Osteocyte (in vitro differentiated cells): ENCODE results near the gene LPAR1. TPM values are rescaled to one million over a fixed set of nuclear protein-coding genes. Genes with fewer than 3 reads are reported as not detected.

Source experiments
- DNase-seq: peaks from one replicate; pipeline ENCODE4 v3.0.0; 2021; ENCODE audit warnings: mixed read lengths; ENCODE audit not compliant: unreplicated experiment; ENCODE audit errors: extremely low spot score
- H3K27ac Mint-ChIP-seq: one replicate; pipeline ENCODE4 v1.8.0; 2021; ENCODE audit warnings: mild to moderate bottlenecking, mixed read lengths; ENCODE audit not compliant: unreplicated experiment
- H3K27me3 Mint-ChIP-seq: one replicate; pipeline ENCODE4 v1.8.0; 2021; ENCODE audit warnings: mixed read lengths; ENCODE audit not compliant: unreplicated experiment
- H3K36me3 Mint-ChIP-seq: one replicate; pipeline ENCODE4 v1.8.0; 2021; ENCODE audit warnings: mixed read lengths; ENCODE audit not compliant: unreplicated experiment
- H3K4me1 Mint-ChIP-seq: one replicate; pipeline ENCODE4 v1.8.0; 2021; ENCODE audit warnings: mixed read lengths; ENCODE audit not compliant: unreplicated experiment
- H3K4me3 Mint-ChIP-seq: one replicate; pipeline ENCODE4 v1.8.0; 2021; ENCODE audit warnings: mild to moderate bottlenecking, moderate library complexity, mixed read lengths; ENCODE audit not compliant: unreplicated experiment
- H3K9me3 Mint-ChIP-seq: one replicate; pipeline ENCODE4 v1.8.0; 2021; ENCODE audit warnings: mixed read lengths; ENCODE audit not compliant: unreplicated experiment
- CTCF ChIP-seq: fragments of 200-600 bp; sonication (generic); IDR thresholded peaks from 2 replicates; pipeline ENCODE4 v1.5.0; 2021; ENCODE audit warnings: antibody characterized with exemption, mild to moderate bottlenecking, moderate library complexity
- total RNA-seq: library from RNA; stranded (reverse); gene quantifications from 2 replicates; pipeline ENCODE4 v1.2.1, GENCODE V29; 2021

LPAR1 gene
- total RNA-seq, 1 donor from 2014 or later: 120 TPM

GRCh38 chr9:111016016-111016415 is 22.3 kb downstream of the LPAR1 start:
- H3K36me3 Mint-ChIP-seq: peaks cover 8% of the 10 kb centered on the region
- H3K4me3 Mint-ChIP-seq: no peak overlapping the region
- H3K27ac Mint-ChIP-seq: no peak overlapping the region
- H3K4me1 Mint-ChIP-seq: peaks cover 36% of the 10 kb centered on the region
- no peaks in the 10 kb centered on the region for H3K9me3 Mint-ChIP-seq
- H3K27me3 Mint-ChIP-seq: no peaks in the 10 kb centered on the region
- no peak for TF ChIP-seq CTCF
- DNase-seq: no peak

- no peak for TF ChIP-seq CTCF
These were observed 24.6 kb downstream of the LPAR1 start for GRCh38 chr9:111013707-111014106.

GRCh38 chr9:111013250-111013649 is 25.0 kb downstream of the LPAR1 start:
- H3K4me1 Mint-ChIP-seq: peaks cover 27% of the 10 kb centered on the region
- no peak for TF ChIP-seq CTCF
- no peak for DNase-seq
- no peaks in the 10 kb centered on the region for H3K9me3 Mint-ChIP-seq
- peaks cover 7% of the 10 kb centered on the region for H3K36me3 Mint-ChIP-seq
- peak overlapping the region; percentile 24 for H3K27ac Mint-ChIP-seq
- H3K27me3 Mint-ChIP-seq: no peaks in the 10 kb centered on the region
- no peak overlapping the region for H3K4me3 Mint-ChIP-seq

More at GRCh38 chr9:111013707-111014106, 24.6 kb downstream of the LPAR1 start:
- Mint-ChIP-seq H3K4me1 (peaks cover 29% of the 10 kb centered on the region), H3K4me3 (no peak overlapping the region), H3K27ac (no peak overlapping the region), H3K27me3 (no peaks in the 10 kb centered on the region), H3K36me3 (peaks cover 9% of the 10 kb centered on the region), H3K9me3 (no peaks in the 10 kb centered on the region)
- DNase-seq: no peak

GRCh38 chr9:111008158-111009075 is 29.9 kb downstream of the LPAR1 start:
- Mint-ChIP-seq H3K4me1 (peaks cover 48% of the 10 kb centered on the region), H3K27ac (peak overlapping the region; percentile 44), H3K36me3 (peaks cover 29% of the 10 kb centered on the region), H3K27me3 (no peaks in the 10 kb centered on the region), H3K9me3 (peaks cover 5% of the 10 kb centered on the region), H3K4me3 (no peak overlapping the region)
- no peak for DNase-seq
- TF ChIP-seq CTCF: no peak

GRCh38 chr9:111005746-111006470 is 32.4 kb downstream of the LPAR1 start:
- peak overlapping the region; percentile 56 for H3K27ac Mint-ChIP-seq
- no peak for DNase-seq
- H3K9me3 Mint-ChIP-seq: peaks cover 5% of the 10 kb centered on the region
- no peak overlapping the region for H3K4me3 Mint-ChIP-seq
- no peaks in the 10 kb centered on the region for H3K27me3 Mint-ChIP-seq
- H3K36me3 Mint-ChIP-seq: peaks cover 34% of the 10 kb centered on the region
- H3K4me1 Mint-ChIP-seq: peaks cover 45% of the 10 kb centered on the region
- no peak for TF ChIP-seq CTCF
